Fibroblast of lung (primary cell): ENCODE measurements around the gene PPM1K. TPM values are rescaled to one million over a fixed set of nuclear protein-coding genes. Genes with fewer than 3 reads are reported as not detected.

Source experiments
- DNase-seq, 2 donors: peaks; one replicate each; pipeline versions ENCODE4 v3.0.0 to v3.0.0-alpha.2; 2010; ENCODE audit warnings: low read depth in 2 of 2
- H2AFZ ChIP-seq: 2 replicates; pipeline ENCODE4 v1.5.1; 2012; ENCODE audit warnings: low read length, control low read depth, inconsistent platforms
- H3K27ac ChIP-seq: 2 replicates; pipeline ENCODE4 v1.5.1; 2011; ENCODE audit warnings: low read length, control low read depth; ENCODE audit not compliant: insufficient read depth
- H3K27me3 ChIP-seq: 2 replicates; pipeline ENCODE4 v1.5.1; 2011; ENCODE audit warnings: mild to moderate bottlenecking, low read length; ENCODE audit not compliant: control insufficient read depth, insufficient read depth
- H3K36me3 ChIP-seq: 2 replicates; pipeline ENCODE4 v1.5.1; 2011; ENCODE audit warnings: low read length; ENCODE audit not compliant: control insufficient read depth, insufficient read depth
- H3K4me1 ChIP-seq: 2 replicates; pipeline ENCODE4 v1.5.1; 2011; ENCODE audit warnings: low read length; ENCODE audit not compliant: control insufficient read depth, insufficient read depth; ENCODE audit errors: extremely low read depth
- H3K4me2 ChIP-seq: 2 replicates; pipeline ENCODE4 v1.5.1; 2011; ENCODE audit warnings: low read length, control low read depth; ENCODE audit not compliant: insufficient read depth; ENCODE audit errors: extremely low read depth
- H3K4me3 ChIP-seq, 4 experiments: fragments of 200-600 bp in 1 of 4; sonication (generic) in 1 of 4; replicated peaks in 1 of 4; 2 replicates each; pipeline ENCODE4 v1.5.1; 2011 to 2016; ENCODE audit warnings: low read length in 4 of 4, low read depth in 3 of 4, mild to moderate bottlenecking in 3 of 4, control low read depth in 2 of 4, inconsistent platforms in 1 of 4, mixed read lengths in 1 of 4; ENCODE audit not compliant: insufficient read depth in 1 of 4; ENCODE audit errors: control extremely low read depth in 1 of 4
- H3K79me2 ChIP-seq: 2 replicates; pipeline ENCODE4 v1.5.1; 2012; ENCODE audit warnings: mild to moderate bottlenecking, low read length, inconsistent platforms; ENCODE audit not compliant: control insufficient read depth, insufficient read depth
- H3K9ac ChIP-seq: 2 replicates; pipeline ENCODE4 v1.5.1; 2011; ENCODE audit warnings: mild to moderate bottlenecking, low read length, control low read depth; ENCODE audit not compliant: insufficient read depth
- H3K9me3 ChIP-seq: 2 replicates; pipeline ENCODE4 v1.5.1; 2012; ENCODE audit warnings: low read depth, low read length; ENCODE audit not compliant: control insufficient read depth, insufficient read depth
- H4K20me1 ChIP-seq: 2 replicates; pipeline ENCODE4 v1.5.1; 2011; ENCODE audit warnings: low read length; ENCODE audit not compliant: control insufficient read depth, insufficient read depth; ENCODE audit errors: extremely low read depth
- CTCF ChIP-seq, 2 donors: IDR thresholded peaks in 1 of 2; conservative IDR thresholded peaks in 1 of 2; 1 replicate in 1 of 2; 2 replicates in 1 of 2; pipeline ENCODE4 v1.5.1; 2011 to 2012; ENCODE audit warnings: low read length in 2 of 2, control low read depth in 1 of 2, inconsistent platforms in 1 of 2, low read depth in 1 of 2, mild to moderate bottlenecking in 1 of 2
- EZH2 ChIP-seq: IDR thresholded peaks from 2 replicates; pipeline ENCODE4 v1.5.1; 2012; ENCODE audit warnings: low read length, control low read depth, mild to moderate bottlenecking; ENCODE audit errors: missing control alignments
- polyA plus RNA-seq, 2 donors: library from polyadenylated mRNA; depleted of rRNA in 1 of 2; stranded (reverse) in 1 of 2; unstranded in 1 of 2; fragments of >200 nt; gene quantifications; 2 replicates each; pipeline ENCODE4 v1.2.1, GENCODE V29; 2011 to 2012; ENCODE audit warnings: missing spikeins in 1 of 2
- total RNA-seq: library from RNA; depleted of rRNA; stranded (reverse); fragments of >200 nt; gene quantifications from 2 replicates; pipeline ENCODE4 v1.2.1, GENCODE V29; 2014

Gene PPM1K
- total and polyA plus RNA-seq, 2 donors (not counting 1 experiment from before 2014, with no cell fraction given) = 14.4 to 18.0 TPM

- no peak overlapping the region for H3K9ac ChIP-seq
- H4K20me1 ChIP-seq = no peaks in the 10 kb centered on the region
- H2AFZ ChIP-seq = no peak overlapping the region
- H3K4me1 ChIP-seq = no peaks in the 10 kb centered on the region
- H3K27me3 ChIP-seq = no peaks in the 10 kb centered on the region
- no peaks in the 10 kb centered on the region for H3K9me3 ChIP-seq
- H3K27ac ChIP-seq = no peak overlapping the region
- no peak overlapping the region for H3K4me2 ChIP-seq
- DNase-seq = no peak
- no peak for TF ChIP-seq EZH2
- TF ChIP-seq CTCF (conservative IDR thresholded peaks at IDR 0.05 in 1 of 2, IDR thresholded peaks at IDR 0.05 in 1 of 2; ENCODE audit: low read depth in 1 of 2, low read length in 2 of 2) = no peak
- no peak overlapping the region for H3K4me3 ChIP-seq
- no peaks in the 10 kb centered on the region for H3K36me3 ChIP-seq
- no peaks in the 10 kb centered on the region for H3K79me2 ChIP-seq
Measured at GRCh38 chr4:88215351-88215750, 69.0 kb downstream of the PPM1K start.

- Histone ChIP-seq H3K4me2 (no peak overlapping the region), H4K20me1 (no peaks in the 10 kb centered on the region), H3K27ac (no peak overlapping the region), H3K9ac (no peak overlapping the region), H2AFZ (no peak overlapping the region), H3K4me3 (no peak overlapping the region), H3K36me3 (no peaks in the 10 kb centered on the region), H3K27me3 (no peaks in the 10 kb centered on the region), H3K79me2 (no peaks in the 10 kb centered on the region), H3K9me3 (no peaks in the 10 kb centered on the region), H3K4me1 (no peaks in the 10 kb centered on the region)
- DNase-seq = no peak
- TF ChIP-seq CTCF (conservative IDR thresholded peaks at IDR 0.05 in 1 of 2, IDR thresholded peaks at IDR 0.05 in 1 of 2; ENCODE audit: low read depth in 1 of 2, low read length in 2 of 2) = no peak
- TF ChIP-seq EZH2 = no peak
Measured at GRCh38 chr4:88212253-88212561, 72.2 kb downstream of the PPM1K start.

GRCh38 chr4:88211473-88212252 lies 72.7 kb downstream of the PPM1K start:
- H4K20me1 ChIP-seq = no peaks in the 10 kb centered on the region
- no peaks in the 10 kb centered on the region for H3K79me2 ChIP-seq
- H3K4me2 ChIP-seq = no peak overlapping the region
- H3K27me3 ChIP-seq = no peaks in the 10 kb centered on the region
- no peak overlapping the region for H3K4me3 ChIP-seq
- peak in 1 of 2 donors; percentile 59 for DNase-seq
- no peaks in the 10 kb centered on the region for H3K36me3 ChIP-seq
- no peak overlapping the region for H3K9ac ChIP-seq
- no peak for TF ChIP-seq EZH2
- peak; percentile 45 to 50 for TF ChIP-seq CTCF (conservative IDR thresholded peaks at IDR 0.05 in 1 of 2, IDR thresholded peaks at IDR 0.05 in 1 of 2; ENCODE audit: low read depth in 1 of 2, low read length in 2 of 2)
- H3K9me3 ChIP-seq = no peaks in the 10 kb centered on the region
- H3K27ac ChIP-seq = no peak overlapping the region
- no peaks in the 10 kb centered on the region for H3K4me1 ChIP-seq
- no peak overlapping the region for H2AFZ ChIP-seq
